Activated T-helper 1 cell treated with anti-CD3 and anti-CD28 coated beads, Interleukin-12 subunit alpha, Interleukin-12 subunit beta, Interleukin-2, Interleukin-4 antibody, amounts not matched to agents 30 ng/mL and 10 ng/mL and 1 ng/mL, durations not matched to agents 14 hours and 24 hours and 36 hours (primary cell): ENCODE data around the gene NFKBIL1. TPM values are rescaled to one million over a fixed set of nuclear protein-coding genes. Genes with fewer than 3 reads are reported as not detected.

Experiments
- total RNA-seq: library from RNA; stranded (reverse); gene quantifications from 2 replicates; pipeline ENCODE4 v1.2.3, GENCODE V29; 2022

NFKBIL1 gene
- total RNA-seq, 1 donor from 2014 or later, result 18.9 TPM

Other genes starting within 250 kb of the NFKBIL1 start
- gene HLA-B, start 190.4 kb upstream of the NFKBIL1 start, total RNA-seq, result 3,770 and 3,814 TPM in 2 replicates
- gene MICA, start 144.0 kb upstream of the NFKBIL1 start, total RNA-seq, result 11.5 and 12.4 TPM in 2 replicates
- gene MICB, start 49.5 kb upstream of the NFKBIL1 start, total RNA-seq, result 36.1 and 37.5 TPM in 2 replicates
- not detected in 2 replicates for gene MCCD1, start 18.6 kb upstream of the NFKBIL1 start, total RNA-seq
- gene DDX39B, start 5.6 kb upstream of the NFKBIL1 start, total RNA-seq, result 628 and 637 TPM in 2 replicates
- 1.2 and 1.4 TPM in 2 replicates for gene ATP6V1G2, start 1.0 kb upstream of the NFKBIL1 start, total RNA-seq
- gene LTA, start 24.7 kb downstream of the NFKBIL1 start, total RNA-seq, result 1,021 and 1,078 TPM in 2 replicates
- gene TNF, start 28.0 kb downstream of the NFKBIL1 start, total RNA-seq, result 427 and 430 TPM in 2 replicates
- gene LTB, start 34.8 kb downstream of the NFKBIL1 start, total RNA-seq, result 270 and 277 TPM in 2 replicates
- 63.0 and 66.6 TPM in 2 replicates for gene LST1, start 38.7 kb downstream of the NFKBIL1 start, total RNA-seq
- gene NCR3, start 45.4 kb downstream of the NFKBIL1 start, total RNA-seq, result 19.1 and 20.3 TPM in 2 replicates
- 55.5 and 61.5 TPM in 2 replicates for gene AIF1, start 67.6 kb downstream of the NFKBIL1 start, total RNA-seq
- 281 and 283 TPM in 2 replicates for gene PRRC2A, start 73.1 kb downstream of the NFKBIL1 start, total RNA-seq
- 319 and 323 TPM in 2 replicates for gene BAG6, start 105.1 kb downstream of the NFKBIL1 start, total RNA-seq
- 1.8 and 3.7 TPM in 2 replicates for gene APOM, start 108.3 kb downstream of the NFKBIL1 start, total RNA-seq
- gene C6orf47, start 113.2 kb downstream of the NFKBIL1 start, total RNA-seq, result 18.1 and 19.1 TPM in 2 replicates
- 34.8 and 37.2 TPM in 2 replicates for gene GPANK1, start 117.4 kb downstream of the NFKBIL1 start, total RNA-seq
- 302 and 308 TPM in 2 replicates for gene CSNK2B, start 118.5 kb downstream of the NFKBIL1 start, total RNA-seq
- 29.5 and 35.1 TPM in 2 replicates for gene LY6G5B, start 122.4 kb downstream of the NFKBIL1 start, total RNA-seq
- 4.7 and 4.9 TPM in 2 replicates for gene LY6G5C, start 133.5 kb downstream of the NFKBIL1 start, total RNA-seq
- 45.7 and 46.5 TPM in 2 replicates for gene ABHD16A, start 155.7 kb downstream of the NFKBIL1 start, total RNA-seq
- not detected in 2 replicates for gene LY6G6F, start 159.3 kb downstream of the NFKBIL1 start, total RNA-seq
- gene LY6G6D, start 167.7 kb downstream of the NFKBIL1 start, total RNA-seq, result not detected in 2 replicates
- not detected in 2 replicates for gene LY6G6C, start 174.1 kb downstream of the NFKBIL1 start, total RNA-seq
- not detected in 2 replicates for gene MPIG6B, start 175.8 kb downstream of the NFKBIL1 start, total RNA-seq
- 4.9 and 5.7 TPM in 2 replicates for gene DDAH2, start 181.7 kb downstream of the NFKBIL1 start, total RNA-seq
- gene CLIC1, start 188.9 kb downstream of the NFKBIL1 start, total RNA-seq, result 398 and 399 TPM in 2 replicates
- 80.5 and 83.4 TPM in 2 replicates for gene MSH5, start 192.4 kb downstream of the NFKBIL1 start, total RNA-seq
- gene SAPCD1, start 215.0 kb downstream of the NFKBIL1 start, total RNA-seq, result 16.7 and 17.0 TPM in 2 replicates
- gene VWA7, start 229.7 kb downstream of the NFKBIL1 start, total RNA-seq, result 2.9 and 5.0 TPM in 2 replicates
- gene VARS1, start 248.1 kb downstream of the NFKBIL1 start, total RNA-seq, result 150 and 161 TPM in 2 replicates